HS-27A (cell line): ENCODE data around the gene CYP1A1.

Source experiments
- DNase-seq: peaks from one replicate; pipeline ENCODE4 v3.0.0-alpha.2; 2012; ENCODE audit warnings: low read depth, missing footprints

Gene CYP1A1

DNA sequence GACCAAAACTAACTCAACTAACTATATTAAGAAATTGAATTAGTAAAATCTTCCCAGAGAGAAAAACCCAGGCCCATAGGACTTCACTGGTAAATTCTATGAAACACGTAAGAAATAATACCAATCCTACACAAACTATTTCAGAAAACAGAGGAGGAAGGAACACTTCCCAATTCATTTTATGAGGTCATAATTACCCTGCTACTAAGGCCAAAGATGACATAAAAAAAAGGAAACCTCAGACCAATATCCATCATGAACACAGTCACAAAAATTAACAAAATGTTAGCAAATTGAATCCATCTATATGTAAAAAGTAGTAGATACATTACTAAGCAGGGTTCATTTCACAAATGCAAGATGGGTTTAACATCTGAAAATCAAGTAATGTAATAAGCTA lies 33.0 kb downstream of the CYP1A1 start:
- DNase-seq: no peak

DNA sequence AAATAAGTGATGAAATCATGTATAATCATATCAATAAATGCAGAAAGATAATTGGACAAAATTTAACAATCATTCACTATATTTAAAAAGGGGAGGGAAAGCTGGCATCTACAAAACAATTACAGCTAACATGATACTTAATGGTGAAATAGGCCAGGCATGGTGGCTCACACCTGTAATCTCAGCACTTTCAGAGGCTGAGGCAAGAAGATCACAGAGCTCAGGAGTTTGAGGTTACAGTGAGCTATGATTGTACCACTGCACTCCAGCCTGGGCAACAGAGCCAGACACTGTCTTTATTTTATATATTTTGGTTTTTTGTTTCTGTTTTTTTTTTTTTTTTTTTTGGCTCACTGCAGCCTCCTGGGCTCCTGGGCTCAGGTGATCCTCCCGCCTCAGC lies 41.6 kb downstream of the CYP1A1 start:
- DNase-seq: no peak

DNA sequence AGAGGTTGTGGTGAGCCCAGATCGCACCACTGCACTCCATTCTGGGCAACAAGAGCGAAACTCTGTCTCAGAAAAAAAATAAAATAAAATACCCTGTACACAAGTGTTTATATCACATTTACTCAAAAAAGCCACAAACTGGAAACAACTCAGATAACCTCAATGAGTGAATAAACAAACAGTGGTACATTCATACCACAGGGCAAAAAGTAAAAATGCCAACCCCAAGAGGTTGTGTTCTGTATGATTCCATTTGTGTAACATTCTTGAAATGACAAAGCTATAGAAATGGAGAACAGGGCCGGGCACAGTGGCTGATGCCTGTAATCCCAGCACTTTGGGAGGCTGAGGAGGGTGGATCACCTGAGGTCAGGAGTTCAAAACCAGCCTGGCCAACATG lies 42.4 kb downstream of the CYP1A1 start:
- no peak for DNase-seq

DNA sequence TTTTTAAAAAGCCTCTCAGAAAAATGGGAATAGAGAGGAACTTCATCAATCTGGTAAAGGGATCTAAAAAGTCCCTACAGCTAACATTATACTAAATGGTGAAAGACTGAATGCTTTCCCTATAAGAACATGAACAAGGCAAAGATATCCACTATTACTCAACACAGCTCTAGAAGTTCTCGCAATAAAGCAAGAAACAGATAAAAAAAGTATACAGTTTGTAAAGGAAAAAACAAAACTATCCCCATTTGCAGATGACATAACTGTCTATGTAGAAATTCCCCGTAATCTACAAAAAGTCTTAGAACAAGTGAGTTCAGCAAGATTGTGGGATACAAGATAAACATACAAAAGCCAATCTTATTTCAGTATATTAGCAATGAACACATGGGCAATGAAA lies 44.9 kb downstream of the CYP1A1 start:
- no peak for DNase-seq

DNA sequence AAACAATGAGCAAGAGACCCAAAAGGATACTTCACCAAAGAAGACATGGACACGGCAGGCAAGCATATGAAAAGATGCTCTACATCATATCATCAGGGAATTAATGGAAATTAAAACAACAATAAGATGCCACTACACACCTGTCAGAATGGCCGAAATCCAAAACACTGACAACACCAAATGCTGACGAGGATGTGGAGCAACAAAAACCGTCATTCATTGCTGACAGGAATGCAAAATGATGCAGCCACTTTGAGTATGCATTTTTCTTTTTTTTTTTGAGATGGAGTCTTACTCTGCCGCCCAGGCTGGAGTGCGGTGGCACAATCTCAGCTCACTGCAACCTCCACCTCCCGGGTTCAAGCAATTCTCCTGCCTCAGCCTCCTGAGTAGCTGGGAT lies 48.5 kb downstream of the CYP1A1 start:
- DNase-seq: no peak

DNA sequence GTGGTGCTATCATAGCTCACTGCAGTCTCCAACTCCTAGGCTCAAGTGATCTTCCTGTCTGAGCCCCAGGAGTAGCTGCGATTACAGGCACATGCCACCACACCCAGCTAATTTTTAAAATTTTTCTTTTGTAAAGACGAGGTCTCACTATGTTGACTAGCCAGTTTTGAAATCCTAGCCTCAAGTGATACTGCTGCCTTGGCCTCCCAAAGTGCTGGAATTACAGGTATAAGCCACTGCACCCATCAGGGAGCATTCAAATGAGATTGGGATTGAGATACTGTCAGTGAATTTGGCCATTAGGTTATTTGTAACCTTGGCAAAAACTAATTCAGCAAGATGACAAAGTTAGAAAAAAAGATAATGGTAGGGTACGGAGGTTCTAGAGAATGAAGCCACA lies 51.2 kb downstream of the CYP1A1 start:
- no peak for DNase-seq

DNA sequence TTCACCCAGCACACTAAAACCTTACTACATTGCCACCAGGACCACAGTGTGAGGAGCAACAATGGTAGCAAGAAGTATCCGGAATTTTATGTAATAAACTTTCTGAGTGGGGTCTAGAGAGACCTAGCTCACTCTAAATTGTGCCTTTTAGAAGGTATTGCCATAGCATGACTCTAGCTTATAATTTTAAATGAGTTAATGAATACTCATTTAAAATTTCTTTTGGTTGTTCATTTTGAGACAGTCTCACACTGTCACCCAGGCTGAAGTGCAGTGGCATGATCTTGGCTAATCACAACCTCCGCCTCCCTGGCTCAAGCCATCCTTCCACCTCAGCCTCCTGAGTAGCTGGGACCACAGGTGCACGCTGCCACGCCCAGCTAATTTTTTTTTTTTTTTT lies 55.7 kb downstream of the CYP1A1 start:
- DNase-seq: no peak
